CD8-positive, alpha-beta T cell (primary cell): ENCODE results near the gene SPECC1. TPM values are rescaled to one million over a fixed set of nuclear protein-coding genes. Genes with fewer than 3 reads are reported as not detected.

Experiments used
- total RNA-seq, 46 experiments: library from RNA in 2 of 46; stranded (reverse) in 2 of 46; gene quantifications; one replicate each; pipeline ENCODE4 v1.2.3 and lab custom pipeline; 2021 to 2026

Gene SPECC1
- total RNA-seq, 2 experiments from 2014 or later = 6.9 to 8.8 TPM

Other genes with a start within 250 kb of the SPECC1 start
- 10 to 100 TPM in 1 of 2 experiments, 1 to 10 TPM in 1; 7.6 to 10.7 TPM for gene ULK2, start 141.4 kb upstream of the SPECC1 start, total RNA-seq
- gene AKAP10, start 31.5 kb upstream of the SPECC1 start, total RNA-seq = 10 to 100 TPM; 21.5 to 29.6 TPM